Measurements from ENCODE around the gene L3MBTL3. TPM values are rescaled to one million over a fixed set of nuclear protein-coding genes. Genes with fewer than 3 reads are reported as not detected.

The L3MBTL3 gene
- total RNA-seq, 2 experiments from 2014 or later: 29.0 to 30.1 TPM

DNA sequence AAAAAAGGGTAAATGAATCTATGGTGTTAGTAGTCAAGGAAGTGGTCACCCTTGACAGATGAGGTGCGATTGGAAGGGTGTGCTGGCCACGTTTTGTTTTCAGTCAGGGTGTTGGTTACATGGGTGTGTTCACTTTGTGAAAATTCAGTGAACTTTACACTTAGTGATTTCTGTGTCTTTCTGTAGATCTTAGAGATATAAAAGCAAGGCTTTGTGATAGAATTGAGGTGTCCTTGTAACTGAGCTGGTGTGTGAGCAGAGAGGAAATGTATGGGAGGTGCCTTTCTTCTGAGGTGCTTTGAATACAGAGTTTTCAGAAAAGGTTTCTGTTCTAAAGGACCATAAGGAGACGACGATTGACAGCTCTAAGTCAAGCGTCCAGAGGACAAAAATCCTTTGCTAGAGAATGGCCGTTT is 113.9 kb downstream of the L3MBTL3 start:
- Mint-ChIP-seq H3K36me3 (ENCODE audit: low read depth) (peaks cover 30% of the 10 kb centered on the region), H3K4me1 (ENCODE audit: low read depth) (peaks cover 90% of the 10 kb centered on the region), H3K9me3 (no peaks in the 10 kb centered on the region), H3K27me3 (no peaks in the 10 kb centered on the region), H3K4me3 (peak overlapping the region; percentile 71), H3K27ac (peak overlapping the region; percentile 90)
- Histone ChIP-seq H3K4me3 (ENCODE audit: low read length) (peak overlapping the region; percentile 39), H3K4me1 (ENCODE audit: insufficient read depth, low read length) (peaks cover 36% of the 10 kb centered on the region), H3K27me3 (ENCODE audit: control insufficient read depth in 1 of 2, insufficient read depth in 2 of 2, low read length in 2 of 2) (no peaks in the 10 kb centered on the region), H3K27ac (ENCODE audit: low read depth in 1 of 2, low read length in 2 of 2) (peak overlapping the region; percentile 64 to 75), H3K9me3 (ENCODE audit: control insufficient read depth in 1 of 2, insufficient read depth in 1 of 2, low read length in 2 of 2) (no peaks in the 10 kb centered on the region), H3K36me3 (ENCODE audit: insufficient read depth, low read length) (peaks cover 9% of the 10 kb centered on the region)
- intact Hi-C loops (cut with DNase I, micrococcal nuclease): loop anchor here in 1 of 2 experiments (2.0 to 10.0 kb wide), 2 partner anchors 83 to 97 kb away; no protein-coding TSS in a partner anchor
- ATAC-seq (ENCODE audit: poor library complexity): peak; percentile 85
- TF ChIP-seq, protein P1, sequence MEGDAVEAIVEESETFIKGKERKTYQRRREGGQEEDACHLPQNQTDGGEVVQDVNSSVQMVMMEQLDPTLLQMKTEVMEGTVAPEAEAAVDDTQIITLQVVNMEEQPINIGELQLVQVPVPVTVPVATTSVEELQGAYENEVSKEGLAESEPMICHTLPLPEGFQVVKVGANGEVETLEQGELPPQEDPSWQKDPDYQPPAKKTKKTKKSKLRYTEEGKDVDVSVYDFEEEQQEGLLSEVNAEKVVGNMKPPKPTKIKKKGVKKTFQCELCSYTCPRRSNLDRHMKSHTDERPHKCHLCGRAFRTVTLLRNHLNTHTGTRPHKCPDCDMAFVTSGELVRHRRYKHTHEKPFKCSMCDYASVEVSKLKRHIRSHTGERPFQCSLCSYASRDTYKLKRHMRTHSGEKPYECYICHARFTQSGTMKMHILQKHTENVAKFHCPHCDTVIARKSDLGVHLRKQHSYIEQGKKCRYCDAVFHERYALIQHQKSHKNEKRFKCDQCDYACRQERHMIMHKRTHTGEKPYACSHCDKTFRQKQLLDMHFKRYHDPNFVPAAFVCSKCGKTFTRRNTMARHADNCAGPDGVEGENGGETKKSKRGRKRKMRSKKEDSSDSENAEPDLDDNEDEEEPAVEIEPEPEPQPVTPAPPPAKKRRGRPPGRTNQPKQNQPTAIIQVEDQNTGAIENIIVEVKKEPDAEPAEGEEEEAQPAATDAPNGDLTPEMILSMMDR (IDR thresholded peaks at IDR 0.05): no peak
- POLR2A ChIA-PET: interaction anchor here (0.6 to 1.6 kb wide), 15 partner anchors 8 to 1067 kb away, joined by 3 to 11 read pairs (median 4); partner anchors contain the start of gene SAMD3
- DNase-seq: peak; percentile 24 to 92 (median 42)
- CTCF ChIA-PET: no interaction called here

DNA sequence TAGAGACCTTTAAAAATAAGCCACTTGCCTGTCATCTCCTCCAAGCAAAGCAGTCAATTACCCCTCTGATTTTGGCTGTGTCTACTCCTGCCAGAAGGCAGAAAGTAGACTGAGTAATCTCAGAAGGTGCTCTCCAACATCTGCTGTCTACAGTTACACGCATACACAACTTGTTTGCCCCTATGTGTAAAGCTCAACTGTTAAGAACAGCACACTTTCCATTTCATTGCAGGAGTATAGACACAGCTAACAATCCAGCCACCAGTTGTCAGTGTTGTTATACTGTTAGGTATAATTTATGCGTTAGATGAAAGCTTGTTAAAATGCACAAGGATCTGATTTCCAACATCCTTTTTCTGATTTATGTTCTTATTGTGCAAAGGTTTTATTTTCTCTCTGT is 116.2 kb downstream of the L3MBTL3 start:
- DNase-seq (peak in 4 of 14 experiments; percentile 6 to 54 (median 33)), ATAC-seq (ENCODE audit: poor library complexity) (no peak)
- Histone ChIP-seq H3K27me3 (ENCODE audit: control insufficient read depth in 1 of 2, insufficient read depth in 2 of 2, low read length in 2 of 2) (no peaks in the 10 kb centered on the region), H3K4me3 (ENCODE audit: low read length) (no peak overlapping the region), H3K4me1 (ENCODE audit: insufficient read depth, low read length) (peaks cover 39% of the 10 kb centered on the region), H3K36me3 (ENCODE audit: insufficient read depth, low read length) (peaks cover 13% of the 10 kb centered on the region), H3K27ac (ENCODE audit: low read depth in 1 of 2, low read length in 2 of 2) (peak overlapping the region; percentile 16 to 75), H3K9me3 (ENCODE audit: control insufficient read depth in 1 of 2, insufficient read depth in 1 of 2, low read length in 2 of 2) (no peaks in the 10 kb centered on the region)
- H3K27ac Mint-ChIP-seq: peak overlapping the region; percentile 90
- H3K9me3 Mint-ChIP-seq: no peaks in the 10 kb centered on the region
- TF ChIP-seq, protein P1 (IDR thresholded peaks at IDR 0.05): peak; percentile 24
- peaks cover 94% of the 10 kb centered on the region for H3K4me1 Mint-ChIP-seq (ENCODE audit: low read depth)
- ChIA-PET CTCF (no interaction called here), POLR2A (interaction anchor here (0.8 to 1.4 kb wide), 2 partner anchors 89 to 148 kb away, joined by 4 to 5 read pairs; partner anchors contain the start of gene SAMD3)
- peaks cover 40% of the 10 kb centered on the region for H3K36me3 Mint-ChIP-seq (ENCODE audit: low read depth)
- no peaks in the 10 kb centered on the region for H3K27me3 Mint-ChIP-seq
- H3K4me3 Mint-ChIP-seq: peak overlapping the region; percentile 30
- intact Hi-C loops (cut with DNase I, micrococcal nuclease): loop anchor here in 1 of 2 experiments (1.0 to 10.0 kb wide), 2 partner anchors 100 to 148 kb away; no protein-coding TSS in a partner anchor

DNA sequence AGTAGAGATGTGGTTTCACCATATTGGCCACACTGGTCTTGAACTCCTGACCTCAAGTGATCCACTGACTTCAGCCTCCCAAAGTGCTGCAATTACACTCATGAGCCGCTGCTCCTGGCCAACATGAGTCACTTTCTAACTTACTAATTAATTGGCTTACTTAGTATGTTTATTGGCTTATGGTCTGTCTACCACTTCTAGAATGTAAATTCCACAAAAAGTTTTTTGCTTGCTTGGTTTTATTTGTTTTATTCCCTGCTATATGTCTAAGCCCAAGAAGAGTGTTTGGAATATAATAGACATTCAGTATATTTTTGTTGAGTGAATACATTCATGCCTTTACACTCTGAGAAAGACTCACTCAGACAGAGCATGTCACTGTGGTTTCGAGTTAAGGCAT is 118.4 kb downstream of the L3MBTL3 start:
- H3K9me3 ChIP-seq (ENCODE audit: control insufficient read depth in 1 of 2, insufficient read depth in 1 of 2, low read length in 2 of 2): no peaks in the 10 kb centered on the region
- peaks cover 24% of the 10 kb centered on the region for H3K36me3 ChIP-seq (ENCODE audit: insufficient read depth, low read length)
- H3K4me1 ChIP-seq (ENCODE audit: insufficient read depth, low read length): peaks cover 31% of the 10 kb centered on the region
- H3K27ac ChIP-seq (ENCODE audit: low read depth in 1 of 2, low read length in 2 of 2): no peak overlapping the region
- no peak overlapping the region for H3K4me3 ChIP-seq (ENCODE audit: low read length)
- ChIA-PET CTCF (no interaction called here), POLR2A (no interaction called here)
- DNase-seq (no peak), ATAC-seq (ENCODE audit: poor library complexity) (no peak)
- TF ChIP-seq, protein P1 (IDR thresholded peaks at IDR 0.05): no peak
- Mint-ChIP-seq H3K27me3 (no peaks in the 10 kb centered on the region), H3K36me3 (ENCODE audit: low read depth) (peaks cover 58% of the 10 kb centered on the region), H3K27ac (peak overlapping the region; percentile 92), H3K4me3 (no peak overlapping the region), H3K4me1 (ENCODE audit: low read depth) (peaks cover 86% of the 10 kb centered on the region), H3K9me3 (no peaks in the 10 kb centered on the region)
- intact Hi-C loops (cut with DNase I, micrococcal nuclease): loop anchor here (5.0 to 10.0 kb wide), 3 partner anchors 86 to 146 kb away; partner anchors contain the start of gene SAMD3 (in 1 of the 2)
- no peaks in the 10 kb centered on the region for H3K27me3 ChIP-seq (ENCODE audit: control insufficient read depth in 1 of 2, insufficient read depth in 2 of 2, low read length in 2 of 2)

All from CD4-positive, alpha-beta T cell (primary cell).